GM12891 (cell line): Measurements from ENCODE around the gene ARPP21.

ENCODE experiments used
- PAX5 ChIP-seq: IDR thresholded peaks from 2 replicates; pipeline ENCODE4 v1.6.1; 2011; ENCODE audit warnings: low read length, moderate library complexity, mild to moderate bottlenecking; ENCODE audit not compliant: insufficient read depth, severe bottlenecking
- POLR2A ChIP-seq: IDR thresholded peaks from 2 replicates; pipeline ENCODE4 v1.6.1; 2011; ENCODE audit warnings: low read depth, low read length, control low read depth
- POLR2AphosphoS5 ChIP-seq: IDR thresholded peaks from 2 replicates; pipeline ENCODE4 v1.6.1; 2011; ENCODE audit warnings: low read depth, low read length, control low read depth
- SPI1 ChIP-seq: IDR thresholded peaks from 2 replicates; pipeline ENCODE4 v1.6.1; 2011; ENCODE audit warnings: low read depth, low read length, control low read depth
- TAF1 ChIP-seq: IDR thresholded peaks from 2 replicates; pipeline ENCODE4 v1.6.1; 2011; ENCODE audit warnings: low read depth, low read length, control low read depth

DNA sequence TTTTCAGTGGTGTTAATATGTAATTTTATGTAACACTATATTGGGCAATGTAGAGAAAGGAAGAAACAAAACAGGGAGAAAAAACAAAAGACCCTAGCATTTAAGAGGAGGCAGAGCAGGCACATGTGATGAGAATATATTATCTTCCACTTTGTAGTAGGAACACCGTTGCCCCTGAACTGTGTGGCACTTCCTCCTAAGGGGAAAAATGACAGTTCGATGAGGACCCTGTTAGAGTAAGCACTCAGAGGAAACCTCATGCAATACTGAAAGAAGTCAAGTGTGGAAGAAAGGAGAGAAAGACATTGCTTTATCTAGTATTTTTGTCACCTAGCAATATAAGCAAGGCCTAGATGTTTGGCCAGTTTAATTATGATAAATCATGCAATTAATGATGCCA, 32.2 kb downstream of the ARPP21 start:
- TF ChIP-seq POLR2AphosphoS5, result no peak
- no peak for TF ChIP-seq POLR2A
- no peak for TF ChIP-seq PAX5
- no peak for TF ChIP-seq TAF1
- no peak for TF ChIP-seq SPI1
